Adrenal gland (tissue), 12 donors: ENCODE results near the gene MYH9. TPM values are rescaled to one million over a fixed set of nuclear protein-coding genes. Genes with fewer than 3 reads are reported as not detected.

Experiments used
- DNase-seq, 7 donors: peaks; one replicate each; pipeline ENCODE4 v3.0.0-alpha.2; 2019 to 2020
- H3K27ac ChIP-seq, 5 donors: fragments of 200-600 bp; sonication (generic) in 4 of 5; 1 replicate in 3 of 5; 2 replicates in 2 of 5; pipeline versions ENCODE4 v1.5.1 to v1.8.0; 2016 to 2020; ENCODE audit warnings: mild to moderate bottlenecking in 1 of 5
- H3K27me3 ChIP-seq: fragments of 200-600 bp; 2 replicates; pipeline ENCODE4 v1.8.0; 2021
- H3K36me3 ChIP-seq, 2 donors: fragments of 200-600 bp; replicated peaks in 1 of 2; 1 replicate in 1 of 2; 2 replicates in 1 of 2; pipeline versions ENCODE4 v1.5.1 to v1.8.0; 2018 to 2022
- H3K4me1 ChIP-seq, 2 donors: fragments of 200-600 bp; replicated peaks in 1 of 2; 1 replicate in 1 of 2; 2 replicates in 1 of 2; pipeline versions ENCODE4 v1.5.1 to v1.8.0; 2018 to 2021
- H3K4me3 ChIP-seq, 4 donors: fragments of 200-600 bp; sonication (generic) in 3 of 4; one replicate each; pipeline ENCODE4 v1.5.1; 2016 to 2018
- H3K9me3 ChIP-seq, 3 donors: fragments of 200-600 bp; sonication (generic) in 1 of 3; replicated peaks in 1 of 3; 1 replicate in 2 of 3; 2 replicates in 1 of 3; pipeline versions ENCODE4 v1.5.1 to v1.8.0; 2016 to 2021
- POLR2A ChIP-seq, 2 donors: fragments of 450-650 bp; IDR thresholded peaks; one replicate each; pipeline ENCODE4 v1.6.1; 2017; ENCODE audit warnings: antibody characterized with exemption in 2 of 2, mild to moderate bottlenecking in 2 of 2, moderate library complexity in 1 of 2
- WGBS, 4 donors: extraction: QIAGEN DNeasy Blood & Tissue Kit in 2 of 4; methylation state at CpG; one replicate each; pipeline versions ENCODE4 v1.1.5 to v1.1.7; 2013 to 2017; 5-methylcytosine and 5-hydroxymethylcytosine counted together
- intact Hi-C, 2 donors: fragments of 100-400 bp; cut with DNase I; formaldehyde crosslinking; loops; one replicate each; pipeline versions ENCODE4 v1.14.1 to v1.15.0; 2022 to 2023
- polyA plus RNA-seq, 3 donors: library from polyadenylated mRNA; stranded (reverse); fragments of 200-250 nt in 2 of 3; fragments of 350-450 nt in 1 of 3; fragmentation: Illumina TruSeq in 1 of 3; extraction: RNeasy Lipid Tissue Mini Kit (QIAGEN cat#74804) in 1 of 3; gene quantifications; one replicate each; pipeline ENCODE4 v1.2.3, GENCODE V29; 2013 to 2014
- total RNA-seq, 9 donors: library from RNA; depleted of rRNA in 4 of 9; stranded (reverse); fragments of >200 nt in 4 of 9; fragments of 120-200 nt in 1 of 9; fragmentation: NEBNext Ultra II Directional in 1 of 9; extraction: Animal tissue kit (Norgen Biotek cat#: 25700) in 1 of 9; gene quantifications; one replicate each; pipeline versions ENCODE4 v1.1.0 to v1.2.4, GENCODE V29; 2013 to 2023
- TF ChIP-seq, protein P1 (sequence below), 6 experiments: fragments of 450-650 bp in 4 of 6; fragments of 200-600 bp in 2 of 6; sonication (generic) in 1 of 6; IDR thresholded peaks; 1 replicate in 5 of 6; 2 replicates in 1 of 6; pipeline versions ENCODE4 v1.5.1 to v1.8.0; 2016 to 2021; ENCODE audit warnings: antibody characterized with exemption in 6 of 6, mild to moderate bottlenecking in 2 of 6, moderate library complexity in 1 of 6
- donor health status: healthy with polysubstance abuse.
- donor health status: Bipolar disorder and iron deficiency.
- donor health status: DM: yes; HTN: yes; CAD: no.
- donor health status: DM: no; HTN: no; CAD: no.
- donor health status: DM: no; HTN: no; CAD: no.
- donor health status: DM: yes; HTN: yes; CAD: no.

MYH9 gene
- total and polyA plus RNA-seq, 12 donors, result 96.2 to 427 (median 319) TPM

GRCh38 chr22:36282328-36282831, 105.4 kb downstream of the MYH9 start:
- DNase-seq, result no peak
- Histone ChIP-seq H3K27me3 (no peaks in the 10 kb centered on the region), H3K4me3 (no peak overlapping the region), H3K4me1 (peaks cover 12 to 26% of the 10 kb centered on the region in 2 donors), H3K36me3 (peaks cover 0 to 66% of the 10 kb centered on the region in 2 donors), H3K9me3 (no peaks in the 10 kb centered on the region), H3K27ac (no peak overlapping the region)
- WGBS, 4 donors, result 82 to 88% (median 85%) methylated on average over 13 to 24 of the region's 24 CpGs
- TF ChIP-seq POLR2A (IDR thresholded peaks at IDR 0.05), result no peak
- TF ChIP-seq, protein P1, sequence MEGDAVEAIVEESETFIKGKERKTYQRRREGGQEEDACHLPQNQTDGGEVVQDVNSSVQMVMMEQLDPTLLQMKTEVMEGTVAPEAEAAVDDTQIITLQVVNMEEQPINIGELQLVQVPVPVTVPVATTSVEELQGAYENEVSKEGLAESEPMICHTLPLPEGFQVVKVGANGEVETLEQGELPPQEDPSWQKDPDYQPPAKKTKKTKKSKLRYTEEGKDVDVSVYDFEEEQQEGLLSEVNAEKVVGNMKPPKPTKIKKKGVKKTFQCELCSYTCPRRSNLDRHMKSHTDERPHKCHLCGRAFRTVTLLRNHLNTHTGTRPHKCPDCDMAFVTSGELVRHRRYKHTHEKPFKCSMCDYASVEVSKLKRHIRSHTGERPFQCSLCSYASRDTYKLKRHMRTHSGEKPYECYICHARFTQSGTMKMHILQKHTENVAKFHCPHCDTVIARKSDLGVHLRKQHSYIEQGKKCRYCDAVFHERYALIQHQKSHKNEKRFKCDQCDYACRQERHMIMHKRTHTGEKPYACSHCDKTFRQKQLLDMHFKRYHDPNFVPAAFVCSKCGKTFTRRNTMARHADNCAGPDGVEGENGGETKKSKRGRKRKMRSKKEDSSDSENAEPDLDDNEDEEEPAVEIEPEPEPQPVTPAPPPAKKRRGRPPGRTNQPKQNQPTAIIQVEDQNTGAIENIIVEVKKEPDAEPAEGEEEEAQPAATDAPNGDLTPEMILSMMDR (IDR thresholded peaks at IDR 0.05), result no peak
- intact Hi-C loops, result loop anchor here in 1 of 2 donors (10.0 kb wide), 1 partner anchor 88 kb away; no protein-coding TSS in a partner anchor

DNA sequence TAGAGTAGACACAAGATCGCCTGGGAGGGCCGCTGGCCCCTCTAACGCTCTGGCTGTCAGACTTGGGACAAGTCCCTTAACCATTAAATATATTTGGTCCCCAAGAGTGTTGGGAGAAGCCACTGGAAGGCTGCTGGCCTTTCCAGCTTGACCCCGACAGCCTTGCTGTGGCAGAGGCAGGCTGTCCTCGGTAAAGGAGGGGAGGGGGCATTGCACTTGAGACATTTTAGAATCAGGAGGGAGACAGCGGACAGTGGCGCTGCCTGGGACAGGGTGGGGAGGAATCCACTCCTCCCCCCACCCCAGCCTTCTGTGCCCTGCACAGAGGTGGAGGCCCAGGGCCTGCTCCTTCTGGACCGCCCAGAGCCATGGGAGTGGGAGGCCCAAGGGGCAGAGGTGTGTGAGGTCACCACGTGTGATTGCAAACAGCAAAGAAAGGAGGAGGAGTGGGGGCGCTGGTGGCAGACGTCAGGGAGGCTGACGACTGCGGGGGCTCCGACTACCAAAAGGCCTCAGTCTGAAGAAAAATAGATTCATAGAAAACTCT, 105.9 kb downstream of the MYH9 start:
- Histone ChIP-seq H3K27me3 (no peaks in the 10 kb centered on the region), H3K36me3 (peaks cover 0 to 61% of the 10 kb centered on the region in 2 donors), H3K4me1 (peaks cover 12 to 27% of the 10 kb centered on the region in 2 donors), H3K4me3 (no peak overlapping the region), H3K9me3 (no peaks in the 10 kb centered on the region), H3K27ac (no peak overlapping the region)
- intact Hi-C loops, result loop anchor here in 1 of 2 donors (10.0 kb wide), 1 partner anchor 87 kb away; no protein-coding TSS in a partner anchor
- TF ChIP-seq, protein P1 (IDR thresholded peaks at IDR 0.05), result no peak
- no peak for TF ChIP-seq POLR2A (IDR thresholded peaks at IDR 0.05)
- WGBS, 4 donors, result 76 to 89% (median 80%) methylated on average over 12 to 14 of the region's 14 CpGs
- no peak for DNase-seq

GRCh38 chr22:36280379-36280778, 107.4 kb downstream of the MYH9 start:
- intact Hi-C loops, result loop anchor here in 1 of 2 donors (10.0 kb wide), 1 partner anchor 86 kb away; no protein-coding TSS in a partner anchor
- no peaks in the 10 kb centered on the region for H3K27me3 ChIP-seq

DNA sequence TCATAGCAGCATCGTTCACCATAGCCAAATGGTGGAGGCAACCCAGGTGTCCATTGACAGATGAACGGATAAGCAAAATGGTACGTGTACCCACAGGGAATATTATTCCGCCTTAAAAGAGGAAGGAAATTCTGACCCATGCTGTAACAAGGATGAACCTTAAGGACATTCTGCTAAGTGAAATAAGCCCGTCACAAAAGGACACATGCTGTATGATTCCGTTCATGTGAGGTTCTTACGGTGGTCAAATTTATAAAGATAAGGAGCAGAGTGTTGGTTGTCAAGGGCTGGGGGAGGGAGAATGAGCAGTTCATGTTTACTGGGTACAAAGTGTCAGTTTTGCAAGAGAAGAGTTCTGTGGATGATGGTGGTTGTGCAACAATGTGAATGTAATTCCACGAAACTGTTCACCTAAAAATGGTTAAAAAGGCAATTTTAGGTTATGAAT, 108.5 kb downstream of the MYH9 start:
- no peaks in the 10 kb centered on the region for H3K9me3 ChIP-seq
- H3K27me3 ChIP-seq, result no peaks in the 10 kb centered on the region
- TF ChIP-seq, protein P1 (IDR thresholded peaks at IDR 0.05), result no peak
- TF ChIP-seq POLR2A (IDR thresholded peaks at IDR 0.05), result no peak
- H3K4me1 ChIP-seq, result peaks cover 0 to 8% of the 10 kb centered on the region in 2 donors
- intact Hi-C loops, result loop anchor here in 1 of 2 donors (5.0 kb wide), 2 partner anchors 47 to 82 kb away; no protein-coding TSS in a partner anchor
- no peak overlapping the region for H3K27ac ChIP-seq
- DNase-seq, result no peak
- peaks cover 0 to 35% of the 10 kb centered on the region in 2 donors for H3K36me3 ChIP-seq
- WGBS, 4 donors, result 63 to 76% (median 68%) methylated on average over 8 of the region's 8 CpGs
- H3K4me3 ChIP-seq, result no peak overlapping the region

More at GRCh38 chr22:36280379-36280778, 107.4 kb downstream of the MYH9 start:
- H3K4me1 ChIP-seq, result peaks cover 3 to 12% of the 10 kb centered on the region in 2 donors
- peaks cover 0 to 46% of the 10 kb centered on the region in 2 donors for H3K36me3 ChIP-seq
- WGBS, 4 donors, result 71 to 77% (median 71%) methylated on average over 8 of the region's 8 CpGs
- H3K4me3 ChIP-seq, result no peak overlapping the region
- H3K27ac ChIP-seq, result no peak overlapping the region
- H3K9me3 ChIP-seq, result no peaks in the 10 kb centered on the region
- no peak for DNase-seq
- TF ChIP-seq, protein P1 (IDR thresholded peaks at IDR 0.05), result no peak
- no peak for TF ChIP-seq POLR2A (IDR thresholded peaks at IDR 0.05)
